Frontal cortex (tissue), 4 donors: ENCODE results near the gene SLC27A1. TPM values are rescaled to one million over a fixed set of nuclear protein-coding genes. Genes with fewer than 3 reads are reported as not detected.
"Not testable (repeated sequence)": the region's sequence is repeated elsewhere in the genome, so short reads cannot be mapped to it uniquely, and the experiment has no call there.

Source experiments
- DNase-seq, 2 donors: peaks; one replicate each; pipeline ENCODE4 v3.0.0; 2012; ENCODE audit warnings: low spot score in 2 of 2
- FAIRE-seq: peaks from 2 replicates; lab custom pipeline; 2012; peaks lifted over from hg19 to GRCh38; lab: Jason Lieb, UNC
- total RNA-seq: library from RNA; depleted of rRNA; stranded (reverse); fragments of >200 nt; gene quantifications from one replicate; pipeline ENCODE4 v1.2.3, GENCODE V29; 2014
- donor health status: control.
- donor health status: control.
- donor health status: control.

SLC27A1 gene
- total RNA-seq, 1 donor from 2014 or later, result 10.2 TPM

GRCh38 chr19:17529239-17530158, 59.2 kb downstream of the SLC27A1 start:
- DNase-seq (no peak), FAIRE-seq (no peak)

- FAIRE-seq (no peak), DNase-seq (no peak)
Measured at GRCh38 chr19:17530586-17530985, 60.3 kb downstream of the SLC27A1 start.

DNA sequence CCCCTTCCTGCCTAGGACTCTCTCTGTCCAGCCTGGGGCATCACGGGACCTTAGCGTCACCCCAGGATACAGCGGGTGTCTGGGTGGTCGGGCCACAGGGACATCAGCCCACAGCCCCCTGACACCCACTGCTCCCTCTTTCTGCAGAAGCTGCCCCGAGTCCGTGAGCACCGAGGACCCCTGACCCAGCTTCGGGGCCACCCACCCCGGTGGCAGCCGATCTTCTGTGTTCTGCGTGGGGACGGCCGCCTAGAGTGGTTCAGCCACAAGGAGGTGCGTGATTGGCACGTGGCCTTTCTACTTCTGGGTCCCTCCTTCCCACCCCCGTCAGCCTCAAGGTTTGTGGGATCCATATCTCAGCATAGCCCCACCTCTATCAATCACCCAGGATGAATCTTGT, 61.8 kb downstream of the SLC27A1 start:
- DNase-seq (no peak), FAIRE-seq (no peak)

DNA sequence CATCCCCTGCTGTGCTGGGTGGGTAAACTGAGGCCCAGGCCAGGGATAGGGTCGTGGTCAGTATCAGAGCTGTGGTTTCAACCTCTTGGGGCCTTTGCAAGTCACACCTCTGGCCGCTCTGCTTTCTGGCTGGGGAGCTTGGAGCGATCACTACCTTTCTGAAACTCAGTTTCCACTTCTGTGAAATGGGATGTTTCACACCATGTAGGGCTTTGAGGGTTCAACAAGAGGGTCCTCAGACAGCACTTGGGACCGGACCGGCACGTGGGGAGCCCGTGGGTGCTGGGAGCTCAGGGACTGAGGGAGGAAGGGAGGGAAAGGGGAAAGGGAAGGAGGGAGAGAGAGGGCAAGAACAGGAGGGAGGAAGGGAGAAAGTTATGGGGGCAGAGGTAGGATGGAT, 62.2 kb downstream of the SLC27A1 start:
- DNase-seq (no peak), FAIRE-seq (no peak)

GRCh38 chr19:17534767-17535166, 64.4 kb downstream of the SLC27A1 start:
- no peak for FAIRE-seq

DNA sequence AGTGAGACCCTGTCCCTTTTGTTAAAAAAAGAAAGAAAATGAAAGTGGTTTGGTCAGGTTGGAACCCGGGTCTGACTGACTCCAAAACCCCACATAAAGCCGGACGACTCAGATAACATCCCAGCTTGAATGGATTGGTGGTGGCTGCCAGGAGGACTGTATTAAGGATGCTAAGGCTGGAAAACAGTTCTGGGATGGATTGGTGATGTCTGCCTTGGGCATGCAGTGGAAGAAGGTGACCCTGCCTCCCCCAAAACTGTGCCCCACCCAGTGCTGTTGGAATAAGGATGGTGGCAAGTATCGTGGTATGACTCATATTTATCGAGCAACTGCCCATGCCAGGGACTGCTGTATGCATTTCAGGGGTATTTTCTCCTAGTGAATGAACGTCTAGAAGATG, 66.6 kb downstream of the SLC27A1 start:
- FAIRE-seq (no peak), DNase-seq (no peak)

More at GRCh38 chr19:17534767-17535166, 64.4 kb downstream of the SLC27A1 start:
- DNase-seq, result no peak

DNA sequence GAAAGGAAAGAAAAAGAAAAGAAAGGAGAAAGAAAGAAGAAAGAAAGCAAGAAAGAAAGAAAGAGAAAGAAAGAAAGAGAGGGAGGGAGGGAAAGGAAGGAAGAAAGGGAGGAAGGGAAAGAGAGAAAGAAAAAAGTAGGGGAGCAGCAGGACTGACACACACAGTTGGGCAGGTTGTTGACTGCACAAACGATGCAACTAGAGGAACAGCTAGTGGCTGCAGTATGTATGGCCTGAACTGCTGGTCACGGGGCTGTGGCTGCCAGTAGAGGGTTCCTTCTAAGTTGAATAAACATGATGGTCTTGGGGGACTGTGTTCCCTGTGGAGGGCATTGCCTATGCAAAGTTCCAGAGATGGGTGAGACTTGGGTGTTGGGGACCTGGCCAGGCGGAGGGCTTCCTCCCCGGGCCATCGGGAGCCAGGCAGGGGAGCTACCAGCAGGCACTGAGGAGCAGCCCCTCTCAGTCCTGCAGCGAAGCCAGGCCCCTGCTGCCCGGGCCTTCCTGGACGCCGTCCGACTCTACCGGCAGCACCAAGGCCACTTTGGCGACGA, 68.4 kb downstream of the SLC27A1 start:
- no peak for FAIRE-seq
- no peak for DNase-seq

GRCh38 chr19:17539238-17540117, 69.2 kb downstream of the SLC27A1 start:
- DNase-seq (peak; percentile 79 to 97), FAIRE-seq (no peak)

DNA sequence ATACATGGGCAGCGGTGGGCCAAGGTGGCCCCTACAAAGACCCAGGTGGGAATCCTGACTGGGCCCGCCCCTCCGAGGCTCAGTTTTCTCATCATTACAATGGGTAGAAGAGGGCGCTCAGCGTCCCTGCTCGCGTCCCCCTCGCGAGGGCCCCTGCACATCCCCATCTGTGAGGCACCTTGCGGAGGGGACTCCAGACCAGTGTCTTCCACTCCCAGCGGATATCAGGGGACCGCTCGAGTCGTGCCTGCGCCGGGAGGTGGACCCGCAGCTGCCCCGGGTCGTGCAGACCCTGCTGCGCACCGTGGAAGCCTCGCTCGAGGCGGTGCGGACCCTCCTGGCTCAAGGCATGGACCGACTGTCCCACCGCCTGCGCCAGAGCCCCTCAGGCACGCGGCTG, 69.8 kb downstream of the SLC27A1 start:
- DNase-seq (no peak), FAIRE-seq (no peak)

GRCh38 chr19:17541184-17541759, 70.9 kb downstream of the SLC27A1 start:
- FAIRE-seq (no peak), DNase-seq (peak in 1 of 2 donors; percentile 14)

GRCh38 chr19:17542042-17542441, 71.7 kb downstream of the SLC27A1 start:
- FAIRE-seq, result no peak
- peak in 1 of 2 donors; percentile 9 for DNase-seq

GRCh38 chr19:17542793-17543582, 72.7 kb downstream of the SLC27A1 start:
- FAIRE-seq (no peak), DNase-seq (peak in 1 of 2 donors; percentile 16)

DNA sequence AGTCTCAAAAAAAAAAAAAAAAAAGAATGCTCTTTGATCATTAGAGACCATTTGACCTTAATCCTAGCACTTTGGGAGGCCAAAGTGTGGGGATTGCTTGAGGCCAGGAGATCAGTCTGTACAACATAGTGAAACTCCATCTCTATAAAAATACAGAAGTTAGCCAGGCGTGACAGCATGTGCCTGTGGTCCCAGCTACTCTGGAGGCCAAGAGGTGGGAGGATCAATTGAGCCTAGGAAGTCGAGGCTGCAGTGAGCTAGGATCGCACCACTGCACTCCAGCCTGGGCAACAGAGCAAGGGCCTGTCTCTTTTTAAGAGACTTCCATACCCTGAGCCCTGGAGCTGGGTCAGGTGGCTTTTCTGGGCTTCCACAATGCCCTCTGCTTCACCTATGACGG, 73.7 kb downstream of the SLC27A1 start:
- FAIRE-seq, result no peak
- DNase-seq, result no peak

DNA sequence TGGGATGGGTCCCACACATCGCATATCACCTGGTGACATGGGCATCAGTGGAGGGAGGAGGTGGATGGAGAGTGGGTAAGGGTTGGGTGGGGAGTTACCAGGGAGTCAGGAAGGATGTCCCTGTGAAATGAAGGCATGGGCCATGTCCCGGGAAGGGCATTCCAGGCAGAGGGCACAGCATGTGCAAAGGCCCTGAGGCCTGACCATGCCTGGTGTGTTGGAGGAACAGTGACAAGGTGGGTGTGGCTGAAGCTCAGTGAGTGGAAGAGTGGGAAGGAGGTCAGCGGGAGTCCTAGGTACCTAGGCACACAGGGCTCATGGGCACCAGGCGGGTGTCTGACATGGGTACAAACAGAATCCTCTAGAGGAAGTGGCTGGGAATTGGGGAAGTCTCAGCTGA, 74.1 kb downstream of the SLC27A1 start:
- DNase-seq (peak in 1 of 2 donors; percentile 4), FAIRE-seq (no peak)

- no peak for FAIRE-seq
- no peak for DNase-seq
Measured at GRCh38 chr19:17548145-17548544, 77.8 kb downstream of the SLC27A1 start.

DNA sequence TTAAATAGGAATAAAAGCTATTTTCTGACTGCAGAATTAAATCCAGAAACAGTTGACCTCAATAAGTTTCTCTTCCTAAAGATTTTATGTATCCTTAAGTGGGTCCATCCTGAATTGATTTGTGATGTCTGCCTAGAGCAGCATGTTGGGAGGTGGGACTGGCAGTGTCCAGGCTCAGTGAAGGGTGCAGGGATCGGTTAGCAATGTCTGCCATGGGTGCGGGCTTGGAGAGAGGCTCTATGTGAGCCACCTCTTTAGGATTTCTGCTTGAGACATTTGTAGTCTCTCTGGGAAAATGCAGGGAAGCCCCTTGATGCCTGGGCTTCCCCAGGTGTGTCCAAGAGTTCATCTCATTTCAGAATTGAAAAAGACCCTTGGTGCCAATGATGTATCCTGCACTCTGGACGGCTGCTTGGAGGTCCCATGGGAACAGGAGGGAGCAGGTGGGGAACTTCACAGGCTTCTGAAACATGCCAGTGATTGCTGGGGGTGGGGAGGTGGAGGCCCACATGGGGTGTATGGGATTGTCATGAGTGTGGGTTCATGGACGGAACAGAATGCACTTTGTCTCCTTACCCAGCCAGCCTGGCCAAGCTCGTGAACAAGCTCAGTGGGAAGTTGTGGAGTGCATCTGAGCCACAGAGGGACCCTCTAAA, 78.9 kb downstream of the SLC27A1 start:
- DNase-seq (no peak), FAIRE-seq (no peak)

- no peak for DNase-seq
- FAIRE-seq, result no peak
Measured at GRCh38 chr19:17550076-17550667, 79.8 kb downstream of the SLC27A1 start.

GRCh38 chr19:17552735-17553134, 82.4 kb downstream of the SLC27A1 start:
- DNase-seq, FAIRE-seq: not testable (repeated sequence)
